Superior temporal gyrus (tissue), 1 donor: Measurements from ENCODE around the gene ATP13A1.
A peak's percentile ranks its signal among the peaks of the same experiment; 100 is the strongest.

ENCODE experiments used
- DNase-seq: peaks from one replicate; pipeline ENCODE4 v3.0.0-alpha.2; 2016; ENCODE audit errors: extremely low spot score

Gene ATP13A1

GRCh38 chr19:19643158-19644053, 20.1 kb downstream of the ATP13A1 start, which contains the start of gene GMIP:
Gene GMIP (minus strand): TSS chr19:19643657. CDS start chr19:19643529, 128 bp downstream.
- DNase-seq = peak; percentile 75

GRCh38 chr19:19642506-19643157, 20.8 kb downstream of the ATP13A1 start:
- DNase-seq = no peak

GRCh38 chr19:19637523-19638251, 25.8 kb downstream of the ATP13A1 start:
- DNase-seq = no peak

- DNase-seq = no peak
Measured at GRCh38 chr19:19637186-19637522, 26.3 kb downstream of the ATP13A1 start.

GRCh38 chr19:19636573-19637185, 26.8 kb downstream of the ATP13A1 start:
- no peak for DNase-seq

- DNase-seq = no peak
Measured at GRCh38 chr19:19635313-19635702, 28.2 kb downstream of the ATP13A1 start.

- no peak for DNase-seq
Measured at GRCh38 chr19:19634516-19635312, 28.8 kb downstream of the ATP13A1 start.

- DNase-seq = no peak
Measured at GRCh38 chr19:19633711-19634515, 29.6 kb downstream of the ATP13A1 start.

- no peak for DNase-seq
Measured at GRCh38 chr19:19632661-19633060, 30.8 kb downstream of the ATP13A1 start.

- DNase-seq = no peak
Measured at GRCh38 chr19:19631346-19631745, 32.1 kb downstream of the ATP13A1 start.

GRCh38 chr19:19630426-19630825, 33.0 kb downstream of the ATP13A1 start:
- no peak for DNase-seq

GRCh38 chr19:19630062-19630414, 33.4 kb downstream of the ATP13A1 start:
- DNase-seq = no peak

GRCh38 chr19:19628501-19629134, 34.9 kb downstream of the ATP13A1 start:
- no peak for DNase-seq

- no peak for DNase-seq
Measured at GRCh38 chr19:19627621-19628500, 35.6 kb downstream of the ATP13A1 start, which contains the start of gene LPAR2. Gene LPAR2 (minus strand): TSS chr19:19628220. CDS start chr19:19627275, 945 bp downstream.

GRCh38 chr19:19626516-19627472, 36.7 kb downstream of the ATP13A1 start:
- no peak for DNase-seq

- no peak for DNase-seq
Measured at GRCh38 chr19:19624032-19624570, 39.4 kb downstream of the ATP13A1 start.

GRCh38 chr19:19623383-19623782, 40.1 kb downstream of the ATP13A1 start:
- no peak for DNase-seq
